ENCODE data around the gene RRP9. TPM values are rescaled to one million over a fixed set of nuclear protein-coding genes. Genes with fewer than 3 reads are reported as not detected.

The RRP9 gene
- total and polyA plus RNA-seq, 4 donors = 8.2 to 47.6 (median 33.5) TPM

- Histone ChIP-seq H3K4me1 (ENCODE audit: control insufficient read depth in 5 of 5, insufficient read depth in 5 of 5, low read length in 5 of 5) (peaks cover 4 to 18% (median 9%) of the 10 kb centered on the region in 5 donors), H3K9ac (ENCODE audit: insufficient read depth in 1 of 2, low read length in 2 of 2) (no peak overlapping the region), H3K9me3 (ENCODE audit: control insufficient read depth in 4 of 4, insufficient read depth in 3 of 4, low read length in 3 of 4) (no peaks in the 10 kb centered on the region), H3K27ac (ENCODE audit: low read depth in 1 of 2, low read length in 1 of 2) (no peak overlapping the region), H3K27me3 (ENCODE audit: control insufficient read depth in 3 of 3, insufficient read depth in 3 of 3, low read length in 2 of 3) (no peaks in the 10 kb centered on the region), H3K4me3 (no peak overlapping the region), H3K36me3 (ENCODE audit: control insufficient read depth in 4 of 4, insufficient read depth in 4 of 4, low read length in 4 of 4) (peaks cover 0 to 3% (median 2%) of the 10 kb centered on the region in 4 donors)
- 92 to 94% methylated on average over 7 of the region's 7 CpGs for WGBS, 2 donors
- ATAC-seq (ENCODE audit: insufficient read depth, low FRiP score) = no peak
- no peak for DNase-seq
- TF ChIP-seq CTCF (IDR thresholded peaks at IDR 0.05; ENCODE audit: control extremely low read depth, extremely low read depth) = no peak
Measured at GRCh38 chr3:51987568-51987967, 45.9 kb upstream of the RRP9 start.

- Histone ChIP-seq H3K4me1 (ENCODE audit: control insufficient read depth in 5 of 5, insufficient read depth in 5 of 5, low read length in 5 of 5) (peaks cover 4 to 25% (median 9%) of the 10 kb centered on the region in 5 donors), H3K9me3 (ENCODE audit: control insufficient read depth in 4 of 4, insufficient read depth in 3 of 4, low read length in 3 of 4) (no peaks in the 10 kb centered on the region), H3K27ac (ENCODE audit: low read depth in 1 of 2, low read length in 1 of 2) (no peak overlapping the region), H3K9ac (ENCODE audit: insufficient read depth in 1 of 2, low read length in 2 of 2) (no peak overlapping the region), H3K27me3 (ENCODE audit: control insufficient read depth in 3 of 3, insufficient read depth in 3 of 3, low read length in 2 of 3) (no peaks in the 10 kb centered on the region), H3K36me3 (ENCODE audit: control insufficient read depth in 4 of 4, insufficient read depth in 4 of 4, low read length in 4 of 4) (peaks cover 0 to under 1% (median 0%) of the 10 kb centered on the region in 4 donors), H3K4me3 (no peak overlapping the region)
- ATAC-seq (ENCODE audit: insufficient read depth, low FRiP score) (no peak), DNase-seq (no peak)
- WGBS, 2 donors = 86 to 88% methylated on average over 12 of the region's 12 CpGs
- no peak for TF ChIP-seq CTCF (IDR thresholded peaks at IDR 0.05; ENCODE audit: control extremely low read depth, extremely low read depth)
Measured at GRCh38 chr3:51986010-51986947, 44.6 kb upstream of the RRP9 start.

GRCh38 chr3:51985063-51985462 is 43.4 kb upstream of the RRP9 start:
- no peaks in the 10 kb centered on the region for H3K9me3 ChIP-seq (ENCODE audit: control insufficient read depth in 4 of 4, insufficient read depth in 3 of 4, low read length in 3 of 4)
- peaks cover 0 to 7% (median 3%) of the 10 kb centered on the region in 4 donors for H3K36me3 ChIP-seq (ENCODE audit: control insufficient read depth in 4 of 4, insufficient read depth in 4 of 4, low read length in 4 of 4)
- no peak for DNase-seq
- WGBS, 2 donors = 91 to 95% methylated on average over 6 of the region's 6 CpGs
- H3K4me1 ChIP-seq (ENCODE audit: control insufficient read depth in 5 of 5, insufficient read depth in 5 of 5, low read length in 5 of 5) = peaks cover 4 to 25% (median 9%) of the 10 kb centered on the region in 5 donors
- ATAC-seq (ENCODE audit: insufficient read depth, low FRiP score) = no peak
- H3K4me3 ChIP-seq = no peak overlapping the region
- H3K27me3 ChIP-seq (ENCODE audit: control insufficient read depth in 3 of 3, insufficient read depth in 3 of 3, low read length in 2 of 3) = no peaks in the 10 kb centered on the region
- no peak for TF ChIP-seq CTCF (IDR thresholded peaks at IDR 0.05; ENCODE audit: control extremely low read depth, extremely low read depth)
- no peak overlapping the region for H3K9ac ChIP-seq (ENCODE audit: insufficient read depth in 1 of 2, low read length in 2 of 2)
- H3K27ac ChIP-seq (ENCODE audit: low read depth in 1 of 2, low read length in 1 of 2) = no peak overlapping the region
